Measurements from ENCODE around the gene PPP1R27. TPM values are rescaled to one million over a fixed set of nuclear protein-coding genes. Genes with fewer than 3 reads are reported as not detected.

Gene PPP1R27
- total and polyA plus RNA-seq, 4 donors, result 0.31 to 0.35 TPM; not detected in 2

- H3K9me3 ChIP-seq (ENCODE audit: control insufficient read depth in 4 of 4, low read length in 3 of 4), result no peaks in the 10 kb centered on the region
- H3K9ac ChIP-seq (ENCODE audit: low read depth in 1 of 2, low read length in 2 of 2), result no peak overlapping the region
- no peak for DNase-seq (ENCODE audit: low spot score)
- TF ChIP-seq EGR1 (IDR thresholded peaks at IDR 0.05; ENCODE audit: low read depth in 2 of 2) (no peak), NR2F2 (IDR thresholded peaks at IDR 0.05) (no peak)
- WGBS, result 95% methylated on average over 9 of the region's 9 CpGs
- no peak overlapping the region for H3K27ac ChIP-seq (ENCODE audit: low read depth in 1 of 2, low read length in 2 of 2)
- H3K27me3 ChIP-seq (ENCODE audit: control insufficient read depth in 4 of 4, insufficient read depth in 4 of 4, low read length in 3 of 4), result peaks cover 0 to 2% (median 0%) of the 10 kb centered on the region in 4 donors
- H3K36me3 ChIP-seq (ENCODE audit: control insufficient read depth in 4 of 4, insufficient read depth in 3 of 4, low read depth in 1 of 4, low read length in 3 of 4), result no peaks in the 10 kb centered on the region
- no peak overlapping the region for H3K4me3 ChIP-seq (ENCODE audit: low read depth in 1 of 3, low read length in 3 of 3)
- peaks cover 14 to 24% (median 19%) of the 10 kb centered on the region in 4 donors for H3K4me1 ChIP-seq (ENCODE audit: control insufficient read depth in 4 of 4, insufficient read depth in 4 of 4, low read length in 3 of 4)
Observed at GRCh38 chr17:81801327-81801726, 33.5 kb downstream of the PPP1R27 start.

- TF ChIP-seq HNF4A (conservative IDR thresholded peaks at IDR 0.05), result no peak
- no peak for TF ChIP-seq JUND (IDR thresholded peaks at IDR 0.05)
- Histone ChIP-seq H3K9me3 (ENCODE audit: control insufficient read depth in 4 of 4, low read length in 3 of 4) (no peaks in the 10 kb centered on the region), H3K4me3 (ENCODE audit: low read depth in 1 of 3, low read length in 3 of 3) (no peak overlapping the region), H3K9ac (ENCODE audit: low read depth in 1 of 2, low read length in 2 of 2) (no peak overlapping the region), H3K27me3 (ENCODE audit: control insufficient read depth in 4 of 4, insufficient read depth in 4 of 4, low read length in 3 of 4) (no peaks in the 10 kb centered on the region), H3K36me3 (ENCODE audit: control insufficient read depth in 4 of 4, insufficient read depth in 3 of 4, low read depth in 1 of 4, low read length in 3 of 4) (no peaks in the 10 kb centered on the region), H3K4me1 (ENCODE audit: control insufficient read depth in 4 of 4, insufficient read depth in 4 of 4, low read length in 3 of 4) (no peaks in the 10 kb centered on the region), H3K27ac (ENCODE audit: low read depth in 1 of 2, low read length in 2 of 2) (no peak overlapping the region)
- DNase-seq (ENCODE audit: low spot score), result no peak
- WGBS, result 59% methylated on average over 8 of the region's 8 CpGs
Observed at GRCh38 chr17:81794509-81794908, 40.3 kb downstream of the PPP1R27 start.

GRCh38 chr17:81794074-81794476, 40.8 kb downstream of the PPP1R27 start:
- TF ChIP-seq, protein P1, sequence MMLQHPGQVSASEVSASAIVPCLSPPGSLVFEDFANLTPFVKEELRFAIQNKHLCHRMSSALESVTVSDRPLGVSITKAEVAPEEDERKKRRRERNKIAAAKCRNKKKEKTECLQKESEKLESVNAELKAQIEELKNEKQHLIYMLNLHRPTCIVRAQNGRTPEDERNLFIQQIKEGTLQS (IDR thresholded peaks at IDR 0.05), result no peak
- TF ChIP-seq EGR1 (IDR thresholded peaks at IDR 0.05; ENCODE audit: low read depth in 2 of 2) (no peak), HNF4G (IDR thresholded peaks at IDR 0.05) (no peak), NR2F2 (IDR thresholded peaks at IDR 0.05) (no peak), RAD21 (IDR thresholded peaks at IDR 0.05) (no peak), GABPA (IDR thresholded peaks at IDR 0.05 in 1 of 2, conservative IDR thresholded peaks at IDR 0.05 in 1 of 2) (no peak)
- TF ChIP-seq, protein P2, sequence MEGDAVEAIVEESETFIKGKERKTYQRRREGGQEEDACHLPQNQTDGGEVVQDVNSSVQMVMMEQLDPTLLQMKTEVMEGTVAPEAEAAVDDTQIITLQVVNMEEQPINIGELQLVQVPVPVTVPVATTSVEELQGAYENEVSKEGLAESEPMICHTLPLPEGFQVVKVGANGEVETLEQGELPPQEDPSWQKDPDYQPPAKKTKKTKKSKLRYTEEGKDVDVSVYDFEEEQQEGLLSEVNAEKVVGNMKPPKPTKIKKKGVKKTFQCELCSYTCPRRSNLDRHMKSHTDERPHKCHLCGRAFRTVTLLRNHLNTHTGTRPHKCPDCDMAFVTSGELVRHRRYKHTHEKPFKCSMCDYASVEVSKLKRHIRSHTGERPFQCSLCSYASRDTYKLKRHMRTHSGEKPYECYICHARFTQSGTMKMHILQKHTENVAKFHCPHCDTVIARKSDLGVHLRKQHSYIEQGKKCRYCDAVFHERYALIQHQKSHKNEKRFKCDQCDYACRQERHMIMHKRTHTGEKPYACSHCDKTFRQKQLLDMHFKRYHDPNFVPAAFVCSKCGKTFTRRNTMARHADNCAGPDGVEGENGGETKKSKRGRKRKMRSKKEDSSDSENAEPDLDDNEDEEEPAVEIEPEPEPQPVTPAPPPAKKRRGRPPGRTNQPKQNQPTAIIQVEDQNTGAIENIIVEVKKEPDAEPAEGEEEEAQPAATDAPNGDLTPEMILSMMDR (IDR thresholded peaks at IDR 0.05; ENCODE audit: low read depth, low read length, missing input control), result no peak
- Histone ChIP-seq H3K36me3 (ENCODE audit: control insufficient read depth in 4 of 4, insufficient read depth in 3 of 4, low read depth in 1 of 4, low read length in 3 of 4) (no peaks in the 10 kb centered on the region), H3K4me3 (ENCODE audit: low read depth in 1 of 3, low read length in 3 of 3) (no peak overlapping the region), H3K27ac (ENCODE audit: low read depth in 1 of 2, low read length in 2 of 2) (no peak overlapping the region), H3K27me3 (ENCODE audit: control insufficient read depth in 4 of 4, insufficient read depth in 4 of 4, low read length in 3 of 4) (no peaks in the 10 kb centered on the region), H3K9me3 (ENCODE audit: control insufficient read depth in 4 of 4, low read length in 3 of 4) (no peaks in the 10 kb centered on the region), H3K9ac (ENCODE audit: low read depth in 1 of 2, low read length in 2 of 2) (no peak overlapping the region), H3K4me1 (ENCODE audit: control insufficient read depth in 4 of 4, insufficient read depth in 4 of 4, low read length in 3 of 4) (no peaks in the 10 kb centered on the region)
- no peak for DNase-seq (ENCODE audit: low spot score)
- 90% methylated on average over 3 of the region's 3 CpGs for WGBS

- no peak overlapping the region for H3K4me3 ChIP-seq (ENCODE audit: low read depth in 1 of 3, low read length in 3 of 3)
- WGBS, result 91% methylated on average over 8 of the region's 8 CpGs
- no peak for DNase-seq (ENCODE audit: low spot score)
- H3K27me3 ChIP-seq (ENCODE audit: control insufficient read depth in 4 of 4, insufficient read depth in 4 of 4, low read length in 3 of 4), result no peaks in the 10 kb centered on the region
- no peak overlapping the region for H3K27ac ChIP-seq (ENCODE audit: low read depth in 1 of 2, low read length in 2 of 2)
- H3K9me3 ChIP-seq (ENCODE audit: control insufficient read depth in 4 of 4, low read length in 3 of 4), result no peaks in the 10 kb centered on the region
- TF ChIP-seq TAF1 (conservative IDR thresholded peaks at IDR 0.05), result no peak
- no peak for TF ChIP-seq GABPA (IDR thresholded peaks at IDR 0.05 in 1 of 2, conservative IDR thresholded peaks at IDR 0.05 in 1 of 2)
- no peak for TF ChIP-seq FOXA1 (IDR thresholded peaks at IDR 0.05)
- no peak for TF ChIP-seq RAD21 (IDR thresholded peaks at IDR 0.05)
- no peak for TF ChIP-seq HNF4G (IDR thresholded peaks at IDR 0.05)
- TF ChIP-seq FOXA2 (IDR thresholded peaks at IDR 0.05), result no peak
- TF ChIP-seq HNF4A (conservative IDR thresholded peaks at IDR 0.05), result no peak
- TF ChIP-seq, protein P2 (IDR thresholded peaks at IDR 0.05; ENCODE audit: low read depth, low read length, missing input control), result no peak
- no peak for TF ChIP-seq EGR1 (IDR thresholded peaks at IDR 0.05; ENCODE audit: low read depth in 2 of 2)
- no peak overlapping the region for H3K9ac ChIP-seq (ENCODE audit: low read depth in 1 of 2, low read length in 2 of 2)
- H3K4me1 ChIP-seq (ENCODE audit: control insufficient read depth in 4 of 4, insufficient read depth in 4 of 4, low read length in 3 of 4), result no peaks in the 10 kb centered on the region
- H3K36me3 ChIP-seq (ENCODE audit: control insufficient read depth in 4 of 4, insufficient read depth in 3 of 4, low read depth in 1 of 4, low read length in 3 of 4), result no peaks in the 10 kb centered on the region
Observed at GRCh38 chr17:81792675-81793615, 41.9 kb downstream of the PPP1R27 start.

All from liver (tissue), 9 donors.